COR-L47 (cell line): ENCODE data around the gene ESYT3.
"Not testable (repeated sequence)": the region's sequence is repeated elsewhere in the genome, so short reads cannot be mapped to it uniquely, and the experiment has no call there.

ENCODE experiments used
- DNase-seq: peaks from one replicate; lab custom pipeline; 2025; lab: John Stamatoyannopoulos, UW

The ESYT3 gene

DNA sequence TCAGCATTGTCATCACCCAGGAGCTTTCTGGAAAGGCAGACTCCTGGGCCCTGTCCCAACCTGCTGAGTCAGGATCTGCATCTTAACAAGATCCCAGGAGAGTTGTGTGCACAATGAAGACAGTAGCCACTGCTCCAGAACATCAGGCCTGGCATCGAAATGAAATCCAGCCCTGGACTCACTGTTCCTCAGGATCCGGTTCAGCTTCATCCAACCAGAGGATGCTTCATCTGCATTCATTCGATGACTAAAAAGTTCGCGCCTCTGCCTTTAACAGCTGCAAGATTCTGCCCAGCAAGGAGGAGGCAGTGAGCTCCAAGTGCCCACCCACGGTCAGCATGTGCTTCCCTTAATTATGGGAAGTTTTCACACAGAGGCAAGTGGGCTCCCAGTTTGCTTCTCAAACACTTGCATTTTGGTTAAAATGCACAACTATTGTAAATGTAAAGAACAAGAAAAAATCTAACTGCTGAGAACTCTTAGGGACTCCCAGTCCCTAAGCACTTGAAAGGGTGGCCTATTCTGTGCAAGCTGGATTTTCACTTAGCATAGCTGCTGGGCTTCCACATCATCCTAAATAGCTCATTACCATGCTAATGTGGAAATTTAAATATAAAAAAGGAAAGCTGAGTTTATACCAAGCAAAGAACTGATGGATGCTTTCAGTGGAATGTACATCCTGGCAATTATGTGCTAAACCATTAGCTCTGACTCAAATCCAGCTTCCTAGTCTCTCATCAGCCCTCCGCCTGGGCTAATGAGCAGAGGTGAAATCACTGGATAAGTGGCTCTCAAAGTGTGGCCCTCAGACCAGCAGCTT, 25.5 kb upstream of the ESYT3 start:
- DNase-seq: no peak

DNA sequence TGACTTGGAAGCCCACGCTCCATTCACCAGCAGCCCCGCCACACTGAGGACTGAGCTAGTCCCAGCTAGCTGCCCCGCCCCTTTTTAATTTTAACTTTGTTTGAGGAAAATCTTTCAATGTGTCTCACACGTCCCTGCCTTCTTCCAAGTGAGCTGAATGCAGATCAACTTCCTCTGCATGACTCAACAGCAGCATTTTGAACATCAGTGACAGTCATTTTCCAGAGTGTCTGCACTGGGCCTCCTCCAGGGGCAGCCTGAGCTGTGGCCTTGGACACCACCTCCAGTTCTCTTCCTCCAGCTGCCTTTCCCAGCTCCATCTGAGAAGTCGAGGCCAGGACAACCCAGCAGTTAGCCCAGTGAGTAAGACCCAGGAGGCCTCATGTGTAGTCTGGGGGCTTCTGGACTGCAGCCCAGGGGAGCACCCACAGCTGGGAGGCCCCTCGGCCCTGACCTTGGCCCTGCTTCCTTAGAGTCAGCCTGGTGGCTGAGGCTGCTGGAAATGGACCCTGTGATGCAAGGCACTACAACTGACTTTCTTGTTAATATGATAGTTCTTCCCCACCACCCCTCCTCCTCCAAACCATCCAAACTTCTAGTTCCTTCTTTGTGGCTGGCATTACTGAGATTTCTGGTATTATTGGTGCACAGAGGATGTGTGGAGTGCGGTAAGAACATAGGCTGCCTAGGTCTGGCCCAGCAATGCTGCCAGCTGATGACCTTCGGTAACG, 21.4 kb upstream of the ESYT3 start:
- no peak for DNase-seq

DNA sequence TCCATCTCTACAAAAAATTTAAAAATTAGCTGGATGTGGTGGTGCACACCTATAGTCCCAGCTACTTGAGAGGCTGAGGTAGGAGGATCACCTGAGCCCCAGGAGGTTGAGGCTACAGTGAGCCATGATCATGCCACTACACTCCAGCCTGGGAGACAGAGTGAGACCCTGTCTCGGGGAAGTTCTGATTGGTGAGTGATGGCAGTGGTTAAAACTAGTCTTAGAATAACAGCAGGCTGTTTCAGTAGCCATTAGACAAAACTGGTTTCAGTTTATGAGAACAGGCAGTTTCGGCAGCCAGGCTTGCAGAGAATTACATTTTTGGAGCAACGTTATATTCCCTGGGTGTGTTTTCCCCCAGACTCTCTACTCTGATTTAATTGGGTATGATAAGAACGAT, 18.2 kb upstream of the ESYT3 start:
- DNase-seq: not testable (repeated sequence)

DNA sequence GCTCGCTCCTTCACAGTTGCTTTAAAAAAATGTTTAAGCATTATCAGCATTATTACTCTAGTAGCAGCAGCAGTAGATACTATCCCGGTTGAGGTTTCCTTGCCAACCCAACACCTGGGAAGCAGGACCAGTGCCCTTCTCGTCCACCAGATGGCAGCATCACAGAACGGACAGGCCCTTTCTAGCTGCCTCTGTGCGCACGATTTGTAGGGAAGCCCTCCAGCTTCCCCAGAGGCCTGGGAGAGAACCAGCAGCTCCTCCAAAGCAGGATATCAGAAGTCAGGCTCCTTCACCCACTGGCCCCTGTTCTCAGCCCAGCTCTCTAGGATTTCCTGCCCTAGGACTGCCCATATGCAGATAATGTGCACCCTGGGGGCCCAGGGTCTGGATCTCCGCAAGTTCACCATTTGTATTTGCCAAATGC, 16.8 kb upstream of the ESYT3 start:
- DNase-seq: peak; percentile 91

DNA sequence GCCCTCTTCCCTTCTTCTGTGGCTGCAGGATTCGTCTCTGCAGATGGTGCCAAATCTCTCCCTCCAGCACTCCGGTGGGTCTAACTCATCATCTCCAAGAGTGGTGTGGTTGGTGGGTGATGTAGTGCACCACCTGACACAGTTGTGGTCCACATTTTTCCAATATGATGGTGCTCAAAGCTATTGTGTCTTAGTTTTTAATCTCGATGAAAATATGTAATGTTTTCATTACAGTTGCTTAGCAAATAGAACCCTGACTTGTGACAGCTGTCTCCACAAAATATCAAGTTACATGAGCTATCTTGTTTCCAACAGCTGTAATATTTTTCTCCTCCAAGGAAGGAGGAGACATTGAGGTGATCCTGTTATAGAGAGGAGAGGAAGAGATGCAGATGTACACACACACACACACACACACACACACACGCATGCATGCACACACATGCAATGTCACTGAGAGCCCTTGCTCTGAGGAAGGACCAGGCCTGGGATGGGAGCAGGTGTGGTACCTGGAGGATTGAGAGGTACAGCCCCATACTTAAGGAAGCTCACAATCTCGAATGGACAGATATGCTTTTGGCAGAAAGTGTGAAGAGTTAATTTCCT, 15.7 kb upstream of the ESYT3 start:
- DNase-seq: no peak

DNA sequence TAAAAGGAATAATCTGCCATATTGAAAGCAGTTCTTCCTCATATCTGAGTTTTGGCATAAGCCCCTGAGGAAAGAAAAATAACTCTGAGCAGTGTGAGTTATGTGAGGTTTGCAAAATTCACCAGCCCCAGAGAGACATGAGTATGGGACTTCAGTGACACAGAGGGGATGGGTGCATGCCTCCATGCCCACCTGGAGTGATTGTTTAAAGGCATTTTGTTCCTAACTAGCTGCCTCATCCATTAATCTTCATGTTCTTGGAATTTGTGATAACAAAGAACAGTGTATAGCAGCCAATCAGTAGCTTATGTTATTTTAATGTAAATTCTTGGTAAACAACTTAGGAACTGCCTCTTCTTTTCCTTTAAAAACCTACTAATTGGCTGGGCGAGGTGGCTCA, 11.1 kb upstream of the ESYT3 start:
- DNase-seq: no peak

DNA sequence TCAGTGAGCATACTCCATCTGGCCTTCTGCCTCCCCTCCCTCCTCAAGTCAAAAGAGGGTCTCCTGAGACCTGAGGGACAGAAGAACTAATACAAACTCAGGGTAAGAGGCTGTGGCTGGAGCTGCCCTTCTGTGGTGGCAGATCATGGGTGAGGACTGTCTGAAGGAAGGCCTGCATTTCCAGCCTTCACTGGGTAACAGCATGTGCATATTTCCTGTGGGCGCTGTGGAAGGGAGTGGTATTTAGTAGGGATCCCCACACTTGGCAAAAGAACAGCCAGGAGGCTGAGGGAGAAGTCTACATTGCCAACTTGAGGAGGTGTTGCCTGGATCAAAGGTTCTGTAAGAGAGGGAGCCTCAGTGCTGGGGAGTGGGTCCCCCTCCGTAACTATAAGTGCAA, 10.1 kb upstream of the ESYT3 start:
- DNase-seq: no peak

DNA sequence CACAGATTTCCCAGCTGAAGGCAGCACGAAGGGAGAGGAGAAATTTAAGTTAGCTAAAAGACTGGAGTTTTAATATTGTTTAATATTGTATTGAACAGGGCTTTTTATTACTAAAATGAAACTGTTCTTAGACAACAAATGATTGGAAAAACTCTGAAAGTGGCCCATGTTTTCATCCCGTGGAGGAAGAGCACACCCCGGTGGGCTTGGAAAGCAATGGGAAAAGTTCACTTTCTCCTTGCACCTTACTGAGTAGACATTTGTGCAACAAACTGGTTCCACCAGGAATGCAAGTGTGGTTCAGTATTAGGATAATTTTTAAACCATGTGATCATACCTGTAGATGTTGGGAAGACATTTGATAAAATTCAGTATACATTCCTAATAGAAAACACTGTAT, 8.2 kb upstream of the ESYT3 start:
- DNase-seq: peak; percentile 26

DNA sequence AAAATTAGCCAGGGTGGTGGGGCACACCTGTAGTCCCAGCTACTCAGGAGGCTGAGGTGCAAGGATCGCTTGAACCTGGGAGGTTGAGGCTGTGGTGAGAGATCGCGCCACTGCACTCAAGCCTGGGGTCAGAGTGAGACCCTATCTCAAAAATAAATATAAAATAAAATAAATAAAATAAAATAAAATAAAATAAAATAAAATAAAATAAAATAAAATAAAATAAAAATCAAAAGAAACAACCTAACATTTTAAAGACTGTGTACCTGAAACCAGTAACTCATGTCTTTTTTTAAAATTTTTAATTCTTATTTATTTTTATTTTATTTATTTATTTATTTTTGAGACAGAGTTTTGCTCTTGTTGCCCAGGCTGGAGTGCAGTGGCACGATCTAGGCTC, 7.7 kb upstream of the ESYT3 start:
- not testable (repeated sequence) for DNase-seq

DNA sequence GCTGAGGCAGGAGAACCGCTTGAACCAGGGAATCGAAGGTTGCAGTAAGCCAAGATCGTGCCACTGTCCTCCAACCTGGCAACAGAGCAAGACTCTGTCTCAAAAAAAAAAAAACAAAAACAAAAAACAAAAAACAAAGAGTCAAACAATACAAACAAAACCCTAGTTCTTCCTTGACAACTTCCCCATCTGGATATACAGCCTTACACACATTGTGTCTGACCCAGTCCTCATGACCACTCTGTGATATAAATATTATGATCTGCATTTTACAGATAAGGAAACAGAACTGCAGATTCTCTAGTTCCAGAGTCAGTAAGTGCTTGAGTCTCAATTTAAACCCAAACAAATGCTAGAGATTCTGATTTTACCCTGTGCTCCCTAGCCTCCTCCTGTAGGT, 4.8 kb upstream of the ESYT3 start:
- no peak for DNase-seq

DNA sequence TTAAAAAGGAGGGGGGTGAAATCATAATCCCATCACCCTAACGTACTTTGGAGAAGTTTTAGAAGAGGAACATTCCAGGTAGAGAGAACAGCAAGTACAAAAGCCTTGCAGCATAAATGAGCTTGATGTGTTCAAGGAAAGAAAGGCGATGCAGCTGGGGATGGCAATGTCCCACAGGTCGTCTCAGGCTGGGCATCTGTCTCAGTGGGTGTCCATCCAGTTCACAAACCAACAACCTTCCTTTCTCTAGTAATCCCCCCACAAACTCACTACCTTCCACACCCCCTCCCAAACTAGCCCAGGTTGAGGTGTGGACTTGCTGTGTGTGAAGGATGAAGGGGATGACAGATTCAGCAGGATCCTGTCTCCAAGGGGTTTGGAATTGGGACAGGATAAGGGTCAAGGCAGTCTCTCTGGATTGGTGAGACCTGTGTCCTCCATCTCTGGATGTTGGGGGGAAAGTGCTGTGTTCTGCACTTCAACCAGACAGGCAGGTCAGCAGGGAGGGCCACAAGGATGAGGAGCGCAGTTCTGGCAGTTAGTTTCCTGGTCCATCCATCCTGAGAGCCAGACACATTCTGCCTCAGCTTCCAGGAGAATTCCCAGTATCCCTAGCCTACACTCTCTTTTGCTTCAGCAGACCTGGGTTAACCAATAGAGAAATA, 1.7 kb upstream of the ESYT3 start:
- DNase-seq: no peak

DNA sequence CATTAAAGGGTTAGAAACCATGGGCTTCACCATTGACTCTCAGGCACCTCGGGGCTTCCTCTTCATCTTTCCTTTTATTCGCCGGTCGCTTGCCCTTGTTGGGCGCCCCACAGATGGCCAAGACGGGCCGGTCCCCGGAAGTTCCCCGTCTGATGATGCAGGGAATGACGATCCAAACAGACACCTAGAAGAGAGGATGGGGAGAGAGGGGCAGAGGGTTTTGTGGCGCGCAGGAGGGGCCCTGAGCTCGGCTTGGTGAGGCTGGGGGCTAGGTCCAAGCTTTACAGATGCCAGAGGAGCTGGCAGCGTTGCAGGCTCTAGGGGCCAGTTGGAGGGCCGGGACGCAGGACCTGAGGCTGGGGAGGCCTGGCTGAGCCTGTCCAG, 532 bp upstream of the ESYT3 start:
- no peak for DNase-seq

DNA sequence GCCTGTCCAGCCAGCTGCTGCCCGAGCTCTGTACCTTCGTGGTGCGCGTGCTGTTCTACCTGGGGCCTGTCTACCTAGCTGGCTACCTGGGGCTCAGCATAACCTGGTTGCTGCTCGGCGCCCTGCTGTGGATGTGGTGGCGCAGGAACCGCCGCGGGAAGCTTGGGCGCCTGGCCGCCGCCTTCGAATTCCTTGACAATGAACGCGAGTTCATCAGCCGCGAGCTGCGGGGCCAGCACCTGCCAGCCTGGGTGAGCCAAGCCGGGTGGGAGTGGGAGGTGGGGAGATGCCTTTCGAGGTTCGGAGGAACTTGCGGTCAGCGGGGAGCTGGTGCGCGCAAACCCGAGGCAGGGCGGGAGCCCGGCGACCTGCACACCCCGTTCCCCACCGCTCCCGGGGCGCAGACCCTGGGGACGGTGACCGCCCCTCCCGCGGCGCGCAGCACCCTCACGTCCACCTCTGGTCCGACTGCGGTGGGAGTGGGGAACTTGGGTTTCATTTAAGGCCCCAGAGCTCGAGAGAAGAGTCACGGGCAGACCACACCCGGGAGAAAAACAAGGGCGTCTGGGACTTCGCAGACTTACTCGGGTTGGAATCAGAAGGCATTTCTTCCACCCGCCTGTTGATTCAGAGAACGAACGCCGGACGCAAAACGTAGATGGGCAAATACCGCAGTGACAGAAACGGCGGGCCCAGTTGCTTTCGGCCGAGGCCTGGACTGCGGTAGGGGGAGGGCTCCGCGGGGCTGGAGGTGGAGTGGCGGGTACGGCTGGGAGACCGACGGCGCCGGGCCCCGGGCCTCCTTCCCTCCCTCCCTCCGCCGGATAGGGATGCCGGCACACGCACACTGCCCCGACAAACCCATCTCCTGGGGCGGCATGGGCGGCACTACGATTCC, 708 bp downstream of the ESYT3 start:
- peak; percentile 50 for DNase-seq

DNA sequence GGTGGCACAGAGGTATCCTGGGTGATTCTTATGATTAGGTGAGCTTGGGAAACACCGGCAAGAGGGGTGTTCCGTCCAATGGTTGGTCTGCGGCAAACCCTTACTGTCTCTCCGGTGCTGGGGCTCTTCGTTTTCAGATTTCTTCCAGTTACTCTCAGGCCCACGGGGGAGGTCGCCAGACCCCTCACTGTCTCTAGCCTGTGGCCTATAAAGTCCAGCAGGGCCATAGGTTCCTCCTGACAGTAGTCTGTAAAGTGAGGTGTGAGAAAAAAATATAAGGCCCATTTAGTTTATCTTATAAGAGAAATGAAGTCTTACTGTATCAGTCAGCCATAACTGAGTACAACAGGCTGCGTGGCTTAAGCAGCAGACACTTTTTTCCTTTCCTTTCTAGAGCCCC, 1.4 kb downstream of the ESYT3 start:
- no peak for DNase-seq

DNA sequence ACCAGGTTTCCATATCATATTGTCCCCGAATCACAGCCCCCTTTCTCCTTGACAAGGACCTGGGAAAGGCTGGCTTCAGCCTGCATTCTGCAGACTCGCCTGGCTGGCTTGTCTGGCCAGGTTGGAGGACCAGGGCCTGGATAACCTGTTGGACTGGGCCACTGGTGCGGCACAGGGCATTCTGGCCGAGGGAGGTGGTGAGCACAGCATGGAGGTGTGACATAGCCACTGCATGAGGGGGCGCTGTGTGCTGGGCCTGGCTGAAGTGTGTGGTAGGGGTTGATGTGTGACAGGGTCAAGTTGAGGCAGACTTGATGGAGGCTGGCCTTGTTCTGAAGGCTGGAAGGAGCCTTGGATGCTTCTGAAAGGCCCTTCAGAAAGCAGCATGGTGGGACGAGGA, 2.9 kb downstream of the ESYT3 start:
- DNase-seq: no peak

DNA sequence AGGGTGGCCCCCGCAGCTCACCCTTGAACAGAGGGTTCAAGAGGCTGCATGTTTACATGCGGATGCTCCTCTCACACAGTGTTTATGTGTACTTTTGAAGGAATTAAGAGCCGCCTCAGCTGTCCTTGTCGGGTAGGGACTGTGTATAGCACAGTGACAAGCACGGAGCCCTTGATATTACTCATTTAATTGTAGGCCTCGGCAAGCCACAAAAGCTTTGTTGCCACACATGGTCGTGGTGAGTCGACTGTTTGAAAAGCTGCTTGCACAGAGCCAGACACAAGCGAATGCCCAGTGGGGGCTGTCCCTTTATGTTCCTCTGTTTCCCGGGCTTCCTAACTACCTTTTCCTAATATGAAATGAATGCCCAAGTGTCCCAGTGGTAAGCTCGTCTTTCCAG, 4.5 kb downstream of the ESYT3 start:
- no peak for DNase-seq

DNA sequence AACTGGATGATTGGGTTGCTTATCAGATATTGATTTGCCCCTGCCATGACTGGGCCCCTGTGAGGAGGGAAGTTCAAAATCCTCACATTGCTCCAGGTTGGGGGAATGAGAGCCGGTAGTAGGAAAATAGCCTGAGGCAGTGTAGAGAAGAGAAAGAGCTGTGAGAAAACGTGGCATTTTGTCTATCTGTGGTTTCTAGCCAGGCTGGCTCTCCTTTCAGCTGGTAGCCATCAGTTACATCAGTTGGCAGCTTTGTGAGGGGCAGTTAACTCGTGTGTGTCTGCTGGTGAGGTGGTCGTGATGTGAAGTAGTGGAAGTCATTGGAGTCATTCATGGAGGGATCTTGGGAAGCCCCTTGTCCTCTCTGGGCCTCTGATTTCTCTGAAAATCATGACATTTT, 5.2 kb downstream of the ESYT3 start:
- no peak for DNase-seq

DNA sequence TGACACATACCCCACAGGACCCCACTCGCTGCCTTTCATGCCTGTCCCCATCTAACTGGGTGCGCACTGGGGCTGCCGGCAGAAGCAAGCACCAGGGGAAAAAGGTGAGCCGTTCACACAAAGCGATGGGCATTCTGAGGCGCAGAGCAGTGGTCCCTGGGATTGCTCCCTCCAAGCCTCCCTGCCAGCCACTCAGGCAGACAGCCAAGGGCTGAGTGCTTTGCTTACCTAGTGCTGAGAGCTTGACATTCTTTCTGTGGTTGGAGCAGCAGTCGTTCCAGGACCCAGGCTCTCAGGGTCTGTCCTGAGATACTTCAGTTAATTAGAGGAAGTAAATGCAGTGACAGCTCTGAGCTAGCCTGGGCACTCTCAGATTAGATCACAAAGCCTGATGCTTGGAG, 5.7 kb downstream of the ESYT3 start:
- DNase-seq: no peak

DNA sequence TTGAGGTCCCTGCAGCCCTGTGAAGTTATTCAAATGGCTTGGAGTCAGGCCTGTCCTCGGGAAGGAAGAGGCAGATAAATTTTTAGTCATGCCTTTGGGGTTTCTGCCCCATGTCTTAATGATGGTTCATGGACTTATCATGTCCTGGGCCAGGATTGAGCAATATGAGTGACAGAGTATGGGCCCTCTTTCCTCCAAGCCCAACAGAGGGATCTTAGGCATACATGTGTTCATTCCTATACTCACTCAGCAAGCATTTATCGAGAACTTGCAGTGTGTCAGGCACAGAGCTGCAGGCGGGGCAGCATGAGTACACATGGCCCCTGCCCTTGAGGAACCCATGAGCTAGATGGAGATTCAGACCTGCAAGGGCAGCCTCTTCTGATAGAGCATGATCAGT, 6.2 kb downstream of the ESYT3 start:
- no peak for DNase-seq

DNA sequence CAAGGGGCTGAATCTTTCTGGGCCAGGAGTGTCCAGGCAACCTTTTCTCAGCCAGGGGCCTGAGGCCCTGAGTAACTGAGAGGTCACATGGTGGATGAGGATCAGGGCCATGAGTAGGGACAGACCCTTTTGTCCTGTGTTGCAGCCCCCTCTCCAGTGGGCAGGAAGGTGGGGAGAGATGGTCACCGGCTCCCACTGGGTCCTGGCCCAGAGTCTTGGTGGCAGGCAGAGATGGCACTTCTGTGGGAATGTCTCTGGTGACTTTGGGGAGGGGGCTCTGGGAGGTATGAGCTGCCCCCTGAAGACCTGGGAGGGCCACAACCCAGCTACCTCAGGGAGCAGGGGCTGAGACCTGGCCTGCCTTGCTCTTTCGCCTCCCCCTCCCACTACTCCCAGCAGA, 6.8 kb downstream of the ESYT3 start:
- DNase-seq: no peak

DNA sequence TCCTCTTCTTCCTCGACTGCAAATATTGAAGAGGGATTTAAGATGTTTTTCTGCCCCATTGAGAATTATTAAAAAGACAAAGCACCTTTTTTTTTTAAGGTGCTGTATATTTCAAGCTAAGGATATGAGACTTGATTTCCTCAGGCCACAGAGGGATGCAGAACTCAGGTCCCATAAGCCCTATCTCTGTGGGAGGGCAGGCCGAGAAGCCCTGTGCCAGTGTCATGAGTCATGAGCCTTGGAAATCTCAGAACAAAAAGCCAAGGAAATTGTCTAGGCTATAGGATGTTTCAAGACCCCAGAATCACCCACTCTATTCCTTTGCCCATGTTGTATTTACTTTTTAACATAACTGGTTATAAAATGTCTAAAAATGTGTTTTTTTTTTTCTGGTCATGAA, 7.3 kb downstream of the ESYT3 start:
- no peak for DNase-seq

DNA sequence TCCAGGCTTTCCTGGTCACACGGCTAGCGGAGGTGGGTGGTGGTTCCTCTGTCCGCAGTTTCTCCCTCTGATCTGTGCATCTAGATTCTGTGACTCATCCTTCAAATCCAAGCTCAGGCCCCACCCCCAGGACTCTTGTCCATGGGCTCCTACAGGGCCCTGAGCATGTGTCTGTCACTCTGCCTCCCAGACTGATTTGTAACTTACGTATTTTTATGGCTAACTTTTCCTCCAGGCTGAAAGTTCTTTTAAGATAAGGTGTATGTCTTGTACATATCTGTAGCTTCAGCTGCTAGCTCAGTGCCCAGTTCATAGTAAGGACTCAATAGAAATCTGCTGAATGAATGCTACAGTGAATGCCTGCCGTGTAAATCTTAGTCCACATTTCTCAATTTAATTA, 8.0 kb downstream of the ESYT3 start:
- no peak for DNase-seq
